ENCODE results near the gene LAMC3.

Gene LAMC3

GRCh38 chr9:130975932-130976841 lies 32.8 kb upstream of the LAMC3 start:
- TF ChIP-seq CTCF (IDR thresholded peaks at IDR 0.05; ENCODE audit: unreplicated experiment in 3 of 3) = no peak
- Mint-ChIP-seq H3K4me1 (no peaks in the 10 kb centered on the region), H3K27ac (no peak overlapping the region), H3K4me3 (no peak overlapping the region), H3K9me3 (no peaks in the 10 kb centered on the region), H3K27me3 (ENCODE audit: low read depth) (peaks cover 72% of the 10 kb centered on the region), H3K36me3 (ENCODE audit: low read depth) (no peaks in the 10 kb centered on the region)

GRCh38 chr9:130977811-130978221 lies 31.2 kb upstream of the LAMC3 start:
- Mint-ChIP-seq H3K4me3 (no peak overlapping the region), H3K4me1 (no peaks in the 10 kb centered on the region), H3K9me3 (no peaks in the 10 kb centered on the region), H3K36me3 (ENCODE audit: low read depth) (no peaks in the 10 kb centered on the region), H3K27ac (no peak overlapping the region), H3K27me3 (ENCODE audit: low read depth) (peaks cover 74% of the 10 kb centered on the region)
- no peak for TF ChIP-seq CTCF (IDR thresholded peaks at IDR 0.05; ENCODE audit: unreplicated experiment in 3 of 3)

- Mint-ChIP-seq H3K36me3 (ENCODE audit: low read depth) (no peaks in the 10 kb centered on the region), H3K4me3 (no peak overlapping the region), H3K4me1 (no peaks in the 10 kb centered on the region), H3K27me3 (ENCODE audit: low read depth) (peaks cover 71% of the 10 kb centered on the region), H3K27ac (no peak overlapping the region), H3K9me3 (no peaks in the 10 kb centered on the region)
- TF ChIP-seq CTCF (IDR thresholded peaks at IDR 0.05; ENCODE audit: unreplicated experiment in 3 of 3) = no peak
These were observed 29.2 kb upstream of the LAMC3 start for GRCh38 chr9:130979591-130980385.

GRCh38 chr9:130980526-130980925 lies 28.4 kb upstream of the LAMC3 start:
- no peak for TF ChIP-seq CTCF (IDR thresholded peaks at IDR 0.05; ENCODE audit: unreplicated experiment in 3 of 3)
- H3K9me3 Mint-ChIP-seq = no peaks in the 10 kb centered on the region
- no peaks in the 10 kb centered on the region for H3K36me3 Mint-ChIP-seq (ENCODE audit: low read depth)
- no peak overlapping the region for H3K27ac Mint-ChIP-seq
- H3K4me3 Mint-ChIP-seq = no peak overlapping the region
- no peaks in the 10 kb centered on the region for H3K4me1 Mint-ChIP-seq
- peaks cover 72% of the 10 kb centered on the region for H3K27me3 Mint-ChIP-seq (ENCODE audit: low read depth)

- no peak for TF ChIP-seq CTCF (IDR thresholded peaks at IDR 0.05; ENCODE audit: unreplicated experiment in 3 of 3)
- H3K4me3 Mint-ChIP-seq = no peak overlapping the region
- H3K36me3 Mint-ChIP-seq (ENCODE audit: low read depth) = no peaks in the 10 kb centered on the region
- H3K27me3 Mint-ChIP-seq (ENCODE audit: low read depth) = peaks cover 76% of the 10 kb centered on the region
- H3K9me3 Mint-ChIP-seq = no peaks in the 10 kb centered on the region
- H3K27ac Mint-ChIP-seq = no peak overlapping the region
- H3K4me1 Mint-ChIP-seq = no peaks in the 10 kb centered on the region
These were observed 27.8 kb upstream of the LAMC3 start for GRCh38 chr9:130981002-130981755.

Measured in nephron (organoid).